A549 (cell line): Measurements from ENCODE around the gene DISC1.

Source experiments
- CTCF ChIP-seq: fragments of >200 bp; sonication (Bioruptor Twin); formaldehyde crosslinking; IDR thresholded peaks from 3 replicates; pipeline ENCODE4 v1.5.1; 2016
- EHMT2 ChIP-seq: fragments of 200-600 bp; sonication (generic); IDR thresholded peaks from 2 replicates; pipeline ENCODE4 v1.6.1; 2016; ENCODE audit warnings: antibody characterized with exemption, low read depth, mild to moderate bottlenecking, moderate library complexity
- FOSL2 ChIP-seq, 2 experiments: fragments of 450-650 bp in 1 of 2; fragments of >200 bp in 1 of 2; sonication (Bioruptor Twin) in 1 of 2; formaldehyde crosslinking; IDR thresholded peaks; 2 replicates each; pipeline versions ENCODE4 v1.5.0 to v1.6.1; 2016 to 2020; ENCODE audit warnings: mild to moderate bottlenecking in 1 of 2, moderate library complexity in 1 of 2
- HMGXB4 ChIP-seq: fragments of 250-450 bp; sonication (Bioruptor Pico); IDR thresholded peaks from 2 replicates; pipeline ENCODE4 v1.5.0; 2021; ENCODE audit warnings: mild to moderate bottlenecking, moderate library complexity, borderline replicate concordance
- MAFK ChIP-seq: fragments of 450-650 bp; IDR thresholded peaks from 2 replicates; pipeline ENCODE4 v1.6.1; 2014; ENCODE audit not compliant: partially characterized antibody
- MAX ChIP-seq: IDR thresholded peaks from 2 replicates; pipeline ENCODE4 v1.6.1; 2012
- PBX3 ChIP-seq: IDR thresholded peaks from 2 replicates; pipeline ENCODE4 v1.6.1; 2012
- POLR2A ChIP-seq: IDR thresholded peaks from 2 replicates; pipeline ENCODE4 v1.6.1; 2012; ENCODE audit warnings: mild to moderate bottlenecking, low read length
- RAD21 ChIP-seq, 2 experiments: fragments of >200 bp in 1 of 2; sonication (Bioruptor Twin) in 1 of 2; formaldehyde crosslinking in 1 of 2; IDR thresholded peaks in 1 of 2; conservative IDR thresholded peaks in 1 of 2; 2 replicates in 1 of 2; 3 replicates in 1 of 2; pipeline ENCODE4 v1.6.1; 2012 to 2018; ENCODE audit warnings: inconsistent platforms in 1 of 2
- SMC3 ChIP-seq: fragments of >200 bp; sonication (Bioruptor Twin); formaldehyde crosslinking; IDR thresholded peaks from 3 replicates; pipeline ENCODE4 v1.6.1; 2018; ENCODE audit warnings: inconsistent platforms
- USF2 ChIP-seq: fragments of 450-650 bp; IDR thresholded peaks from 2 replicates; pipeline ENCODE4 v1.6.1; 2014; ENCODE audit warnings: antibody characterized with exemption
- ZC3H11A ChIP-seq: fragments of 450-650 bp; IDR thresholded peaks from 2 replicates; pipeline ENCODE4 v1.6.1; 2014; ENCODE audit warnings: antibody characterized with exemption, mild to moderate bottlenecking

GRCh38 chr1:231643935-231644237 is 17.3 kb downstream of the DISC1 start:
- TF ChIP-seq CTCF (no peak), EHMT2 (no peak), SMC3 (no peak), MAFK (no peak), USF2 (no peak), PBX3 (no peak), RAD21 (conservative IDR thresholded peaks at IDR 0.05 in 1 of 2, IDR thresholded peaks at IDR 0.05 in 1 of 2) (no peak), MAX (no peak), POLR2A (no peak), ZC3H11A (no peak), FOSL2 (IDR thresholded peaks at IDR 0.05) (no peak), FOSL2 (CRISPR knock-in tag; IDR thresholded peaks at IDR 0.05) (no peak), HMGXB4 (CRISPR knock-in tag) (no peak)
